KBM-7 (cell line): ENCODE results near the gene GZMM.
"Not testable (repeated sequence)": the region's sequence is repeated elsewhere in the genome, so short reads cannot be mapped to it uniquely, and the experiment has no call there.

Experiments used
- DNase-seq: peaks from one replicate; pipeline ENCODE4 v3.0.0-alpha.2; 2015
- in situ Hi-C: fragments of 300-500 bp; cut with MboI; formaldehyde crosslinking; loops from 2 replicates; pipeline ENCODE4 v1.14.3; 2020; ENCODE audit warnings: low sequenced_read_pairs, low pct_unique_long_range_greater_than_20kb, mixed read lengths

GZMM gene

GRCh38 chr19:577439-578392 is 33.9 kb downstream of the GZMM start:
- in situ Hi-C loops, result no loop called here
- DNase-seq, result no peak

GRCh38 chr19:579111-579841 is 35.4 kb downstream of the GZMM start:
- in situ Hi-C loops, result no loop called here
- DNase-seq, result no peak

GRCh38 chr19:579842-580155 is 35.9 kb downstream of the GZMM start:
- in situ Hi-C loops, result no loop called here
- DNase-seq, result no peak

GRCh38 chr19:580274-580835 is 36.5 kb downstream of the GZMM start:
- no peak for DNase-seq
- in situ Hi-C loops, result no loop called here

GRCh38 chr19:581399-582111 is 37.7 kb downstream of the GZMM start:
- no peak for DNase-seq
- in situ Hi-C loops, result no loop called here

DNA sequence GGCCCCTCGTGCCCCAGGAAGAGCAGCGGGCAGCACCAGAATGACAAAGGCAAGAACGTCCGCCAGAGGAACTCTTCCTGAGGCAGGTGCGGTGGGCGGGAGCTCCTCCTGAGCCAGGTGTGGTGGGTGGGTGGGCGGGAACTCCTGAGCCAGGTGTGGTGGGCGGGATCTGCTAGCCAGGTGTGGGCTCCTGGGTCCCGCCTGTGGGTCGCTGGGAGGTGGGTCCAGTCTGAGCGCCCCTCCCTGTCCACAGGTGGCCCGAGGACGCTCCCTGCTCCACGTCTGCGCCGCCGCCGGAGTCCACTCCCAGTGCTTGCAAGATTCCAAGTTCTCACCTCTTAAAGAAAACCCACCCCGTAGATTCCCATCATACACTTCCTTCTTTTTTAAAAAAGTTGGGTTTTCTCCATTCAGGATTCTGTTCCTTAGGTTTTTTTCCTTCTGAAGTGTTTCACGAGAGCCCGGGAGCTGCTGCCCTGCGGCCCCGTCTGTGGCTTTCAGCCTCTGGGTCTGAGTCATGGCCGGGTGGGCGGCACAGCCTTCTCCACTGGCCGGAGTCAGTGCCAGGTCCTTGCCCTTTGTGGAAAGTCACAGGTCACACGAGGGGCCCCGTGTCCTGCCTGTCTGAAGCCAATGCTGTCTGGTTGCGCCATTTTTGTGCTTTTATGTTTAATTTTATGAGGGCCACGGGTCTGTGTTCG is 38.8 kb downstream of the GZMM start:
- in situ Hi-C loops, result no loop called here
- no peak for DNase-seq

DNA sequence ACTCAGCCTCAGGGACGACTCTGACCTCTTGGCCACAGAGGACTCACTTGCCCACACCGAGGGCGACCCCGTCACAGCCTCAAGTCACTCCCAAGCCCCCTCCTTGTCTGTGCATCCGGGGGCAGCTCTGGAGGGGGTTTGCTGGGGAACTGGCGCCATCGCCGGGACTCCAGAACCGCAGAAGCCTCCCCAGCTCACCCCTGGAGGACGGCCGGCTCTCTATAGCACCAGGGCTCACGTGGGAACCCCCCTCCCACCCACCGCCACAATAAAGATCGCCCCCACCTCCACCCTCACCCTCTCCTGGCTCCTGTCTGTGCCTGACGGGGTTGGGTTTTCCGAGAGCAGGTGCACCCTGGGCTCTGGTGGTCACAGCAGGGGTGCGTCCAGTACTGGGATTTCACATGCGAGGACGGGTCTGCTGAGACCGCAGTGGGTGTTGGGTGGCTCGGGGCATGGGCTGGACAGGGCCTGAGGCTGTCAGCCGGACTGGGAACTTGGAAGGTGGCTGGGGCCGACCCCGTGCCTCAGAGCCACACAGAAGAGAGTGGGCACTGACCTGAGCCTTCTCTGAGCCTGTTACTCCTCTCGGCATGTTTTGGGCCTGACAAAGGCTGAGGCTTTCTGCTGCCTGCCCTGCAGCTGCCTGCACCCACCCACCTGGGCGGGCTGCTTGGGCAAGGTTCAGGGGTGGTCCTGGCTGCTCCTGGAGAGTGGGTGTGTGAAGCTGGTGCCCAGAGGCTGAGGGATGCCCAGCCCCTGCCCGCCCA is 39.5 kb downstream of the GZMM start:
- in situ Hi-C loops, result no loop called here
- DNase-seq, result no peak

GRCh38 chr19:583968-584239 is 40.1 kb downstream of the GZMM start:
- in situ Hi-C loops, result no loop called here
- no peak for DNase-seq

GRCh38 chr19:584240-585001 is 40.6 kb downstream of the GZMM start:
- DNase-seq, result peak; percentile 68
- in situ Hi-C loops, result no loop called here

DNA sequence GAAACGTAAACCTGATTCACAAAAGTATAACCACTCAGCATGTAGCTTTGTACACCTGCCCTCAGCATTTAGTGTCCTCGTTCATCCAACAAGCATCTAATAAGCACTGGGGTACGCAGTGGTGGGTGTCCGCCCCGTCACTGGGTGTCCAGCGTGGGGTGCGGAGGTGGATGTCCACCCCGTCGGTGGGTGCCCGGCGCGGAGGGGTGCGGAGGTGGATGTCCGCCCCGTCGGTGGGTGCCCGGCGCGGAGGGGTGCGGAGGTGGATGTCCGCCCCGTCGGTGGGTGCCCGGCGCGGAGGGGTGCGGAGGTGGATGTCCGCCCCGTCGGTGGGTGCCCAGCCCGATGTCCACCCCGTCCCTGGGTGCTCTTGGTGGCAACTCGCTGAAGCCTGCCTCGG is 41.3 kb downstream of the GZMM start:
- DNase-seq, in situ Hi-C loops: not testable (repeated sequence)

DNA sequence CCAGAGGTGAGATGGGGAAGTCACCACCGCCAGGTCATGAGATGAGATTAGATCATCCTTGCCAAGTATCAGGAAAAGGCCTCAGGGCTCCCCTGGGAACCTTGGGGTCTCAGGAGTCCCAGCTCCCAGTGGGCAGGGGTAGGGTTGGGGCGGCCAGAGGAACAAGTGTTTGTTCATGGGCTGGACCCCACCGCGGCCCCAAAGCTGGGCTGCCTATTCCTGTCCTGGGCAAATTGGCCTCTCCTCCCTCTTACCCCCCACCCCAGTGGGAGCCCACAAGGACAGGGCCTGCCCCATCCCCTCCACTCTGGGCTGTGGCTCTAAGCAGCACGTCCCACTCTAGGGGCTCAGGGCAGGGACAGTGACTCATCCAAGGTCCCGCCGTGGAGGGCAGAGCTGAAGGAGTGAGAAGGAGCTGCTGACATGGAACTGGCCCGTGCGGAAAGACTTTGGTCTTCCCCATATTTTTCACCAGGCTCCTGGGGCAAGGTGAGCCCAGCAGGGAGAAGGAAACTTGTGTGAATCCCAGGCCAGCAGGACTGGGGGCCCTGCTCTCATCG is 41.8 kb downstream of the GZMM start:
- no peak for DNase-seq
- in situ Hi-C loops, result no loop called here

DNA sequence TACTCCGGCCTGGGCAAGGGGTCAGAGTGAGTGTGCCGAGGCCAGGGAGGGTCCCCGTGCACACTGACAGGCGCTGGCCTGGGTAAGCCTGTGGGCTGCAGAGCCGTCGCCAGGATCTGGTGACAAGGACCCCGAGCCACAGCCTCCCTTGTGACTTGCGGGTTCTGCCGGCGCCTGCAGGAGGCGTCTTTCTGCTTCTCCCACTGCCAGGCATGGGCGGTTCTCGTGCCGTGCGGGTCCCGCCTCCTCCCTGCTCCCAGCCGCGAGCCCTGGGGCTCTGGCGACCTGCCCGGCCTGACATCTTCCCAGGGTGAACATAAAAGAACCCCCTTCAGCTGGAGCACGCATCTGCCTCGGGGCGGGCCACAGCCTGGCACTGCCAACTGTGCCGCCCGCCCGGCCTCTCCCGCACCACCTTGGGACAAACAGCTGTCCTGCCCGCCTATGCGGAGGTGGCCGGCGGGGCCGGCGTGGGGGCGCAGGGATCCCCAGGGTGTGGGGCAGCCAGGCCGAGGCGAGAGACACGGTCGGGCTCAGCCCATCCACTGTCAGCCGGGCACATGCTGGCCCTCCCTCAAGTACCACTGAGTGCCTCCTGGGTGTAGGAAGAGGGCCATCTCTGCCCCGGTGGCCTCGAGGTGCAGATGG is 44.4 kb downstream of the GZMM start:
- in situ Hi-C loops, result no loop called here
- peak; percentile 91 for DNase-seq

- in situ Hi-C loops, result no loop called here
These were observed 45.2 kb downstream of the GZMM start for GRCh38 chr19:588741-589692.

GRCh38 chr19:589693-590395 is 46.0 kb downstream of the GZMM start, which contains the start of gene HCN2:
HCN2 (plus strand) TSS chr19:589881; CDS start chr19:589946, 65 bp downstream.
- no peak for DNase-seq
- in situ Hi-C loops, result no loop called here

More at GRCh38 chr19:588741-589692, 45.2 kb downstream of the GZMM start:
- no peak for DNase-seq

DNA sequence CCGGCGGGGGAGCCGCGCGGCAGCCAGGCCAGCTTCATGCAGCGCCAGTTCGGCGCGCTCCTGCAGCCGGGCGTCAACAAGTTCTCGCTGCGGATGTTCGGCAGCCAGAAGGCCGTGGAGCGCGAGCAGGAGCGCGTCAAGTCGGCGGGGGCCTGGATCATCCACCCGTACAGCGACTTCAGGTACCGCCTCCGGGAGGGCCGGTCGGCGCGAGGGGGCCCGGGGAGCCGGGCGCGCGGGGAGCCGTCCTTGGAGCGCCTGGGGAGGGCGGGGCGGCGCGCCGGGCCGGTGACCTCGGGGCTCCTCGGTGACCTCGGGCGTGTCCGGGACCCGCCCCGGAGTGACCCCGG is 46.5 kb downstream of the GZMM start:
- DNase-seq, result no peak
- in situ Hi-C loops, result no loop called here

- in situ Hi-C loops, result no loop called here
- no peak for DNase-seq
These were observed 46.9 kb downstream of the GZMM start for GRCh38 chr19:590750-591098.
